COR-L47 (cell line): ENCODE measurements around the gene LCAT.
"Not testable (repeated sequence)": the region's sequence is repeated elsewhere in the genome, so short reads cannot be mapped to it uniquely, and the experiment has no call there.

Source experiments
- DNase-seq: peaks from one replicate; lab custom pipeline; 2025; lab: John Stamatoyannopoulos, UW

The LCAT gene, protein sequence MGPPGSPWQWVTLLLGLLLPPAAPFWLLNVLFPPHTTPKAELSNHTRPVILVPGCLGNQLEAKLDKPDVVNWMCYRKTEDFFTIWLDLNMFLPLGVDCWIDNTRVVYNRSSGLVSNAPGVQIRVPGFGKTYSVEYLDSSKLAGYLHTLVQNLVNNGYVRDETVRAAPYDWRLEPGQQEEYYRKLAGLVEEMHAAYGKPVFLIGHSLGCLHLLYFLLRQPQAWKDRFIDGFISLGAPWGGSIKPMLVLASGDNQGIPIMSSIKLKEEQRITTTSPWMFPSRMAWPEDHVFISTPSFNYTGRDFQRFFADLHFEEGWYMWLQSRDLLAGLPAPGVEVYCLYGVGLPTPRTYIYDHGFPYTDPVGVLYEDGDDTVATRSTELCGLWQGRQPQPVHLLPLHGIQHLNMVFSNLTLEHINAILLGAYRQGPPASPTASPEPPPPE

DNA sequence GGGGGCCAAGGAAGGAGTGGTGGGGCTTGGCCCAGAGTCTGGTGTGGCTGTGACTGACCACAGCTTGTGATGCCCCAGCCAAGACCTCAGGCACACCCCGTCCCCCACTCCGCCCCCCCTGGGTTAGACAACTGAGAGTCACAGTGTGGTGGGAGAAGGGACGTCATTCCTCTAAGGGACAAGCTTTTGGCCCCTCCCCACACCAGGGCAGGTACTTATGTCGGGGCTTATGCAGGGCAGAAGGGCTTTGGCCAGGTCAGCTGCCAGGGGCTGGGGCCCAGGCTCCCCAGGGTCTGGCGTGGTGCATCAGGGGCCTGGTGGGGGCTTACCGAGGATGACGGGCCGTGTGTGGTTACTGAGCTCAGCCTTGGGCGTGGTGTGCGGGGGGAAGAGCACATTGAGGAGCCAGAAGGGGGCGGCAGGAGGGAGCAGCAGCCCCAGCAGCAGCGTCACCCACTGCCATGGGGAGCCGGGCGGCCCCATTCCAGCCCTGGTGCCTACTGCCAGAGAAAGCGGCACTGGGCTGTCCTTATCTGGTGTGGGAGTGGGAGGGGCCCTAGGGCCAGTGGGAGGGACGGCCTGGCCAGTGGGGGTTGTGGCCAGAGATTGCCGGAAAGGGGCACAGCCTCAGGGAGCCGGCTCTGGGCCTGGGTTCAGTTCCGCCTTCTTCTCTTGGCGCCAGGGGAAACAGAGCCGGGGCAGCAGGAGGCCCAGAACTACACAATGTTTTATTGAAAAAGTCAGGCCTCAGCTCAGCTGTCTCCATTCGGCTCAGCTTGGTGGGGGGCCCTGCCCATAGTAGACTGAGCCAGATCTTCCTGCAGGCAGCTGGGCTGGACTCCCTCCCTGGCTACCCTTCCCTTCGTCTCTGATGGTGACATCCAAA is at the start of gene LCAT:
Gene LCAT (minus strand): TSS at position 502 of the 886 bp plus-strand sequence. CDS start 19 bp downstream, at position 483.
- DNase-seq: no peak

DNA sequence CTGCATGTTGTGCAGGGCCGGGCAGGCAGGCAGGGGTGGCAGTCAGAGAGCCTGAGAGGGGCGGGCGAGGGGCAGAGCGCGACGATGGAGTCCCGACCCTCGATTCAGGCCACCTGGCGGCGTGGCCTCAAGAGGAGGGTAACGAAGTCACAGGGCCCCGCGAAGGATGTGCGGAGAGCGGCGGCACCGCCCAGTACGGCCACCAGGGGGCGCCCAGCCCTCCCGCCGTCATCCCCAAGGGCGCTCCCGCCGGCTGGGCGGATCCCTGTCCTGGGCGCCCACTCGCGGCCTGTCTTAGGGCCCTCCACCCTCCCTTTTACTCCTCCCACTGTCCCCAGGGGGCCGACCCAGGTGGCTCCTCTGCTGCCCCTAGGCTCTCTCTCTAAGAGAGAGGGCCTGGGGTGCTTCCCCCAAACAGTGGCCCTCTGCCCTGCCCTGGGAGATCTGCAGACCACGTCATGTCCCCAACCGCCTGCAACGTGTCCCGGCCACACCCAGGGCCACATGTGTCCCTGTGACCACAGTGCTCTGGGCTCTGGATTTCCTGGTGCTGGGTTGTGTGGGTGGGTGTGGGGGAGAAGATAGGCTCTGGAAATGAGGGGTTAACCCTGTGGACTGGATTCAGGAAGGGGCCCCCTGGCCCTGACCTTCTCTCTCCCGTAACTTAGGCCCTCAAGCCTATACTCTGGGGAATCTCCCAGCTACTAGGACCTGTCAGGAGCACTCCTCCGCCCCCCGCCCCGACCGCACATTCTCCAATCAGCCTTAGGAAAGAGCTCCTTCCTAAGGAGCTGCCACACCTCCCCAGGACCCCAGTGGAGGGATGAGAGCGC is 49.5 kb upstream of the LCAT start:
- peak; percentile 54 for DNase-seq

DNA sequence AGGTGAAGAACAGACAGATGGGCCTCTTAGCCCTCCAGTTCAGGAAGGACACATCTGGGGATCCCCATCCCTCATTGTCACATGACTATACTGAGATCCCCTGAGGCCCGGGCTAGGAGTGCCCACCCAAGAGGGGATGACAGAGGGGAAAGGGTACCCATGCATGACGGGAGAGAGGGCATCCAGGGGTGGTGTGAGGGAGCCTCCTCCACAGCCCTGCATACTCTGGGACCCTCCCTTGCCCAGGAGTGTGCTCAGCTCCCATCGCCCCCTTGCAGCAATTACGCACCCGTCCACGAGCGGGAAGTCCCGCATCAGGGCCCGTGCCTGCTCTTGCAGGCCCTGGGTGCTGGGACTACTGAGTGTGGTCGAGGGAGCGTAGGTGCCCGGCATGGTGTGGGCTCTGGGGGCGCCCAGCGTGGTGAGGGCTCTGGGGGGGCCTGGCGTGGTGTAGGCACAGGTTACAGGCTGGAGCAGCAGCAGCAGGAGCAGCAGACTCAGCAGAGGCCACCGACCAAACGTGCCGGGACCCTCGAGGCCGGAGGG is 48.8 kb upstream of the LCAT start:
- DNase-seq: no peak

DNA sequence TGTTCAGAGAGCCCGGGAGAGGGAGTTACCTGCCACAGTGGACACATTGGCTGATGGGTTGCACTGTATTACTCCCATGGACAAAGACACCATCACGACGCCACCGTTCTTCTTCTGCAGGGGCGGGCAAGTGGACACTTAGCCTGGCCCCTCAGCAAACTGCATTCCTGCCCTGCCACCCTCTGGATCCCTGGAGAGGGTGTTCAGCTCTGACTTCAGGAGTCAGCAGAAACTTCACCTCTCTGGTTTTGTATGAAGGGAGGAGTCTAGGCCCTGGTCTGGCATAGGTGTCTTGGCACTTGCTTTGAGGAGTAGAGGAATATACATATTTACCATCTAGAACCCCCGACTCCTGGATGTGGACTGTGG is 46.1 kb upstream of the LCAT start:
- DNase-seq: no peak

DNA sequence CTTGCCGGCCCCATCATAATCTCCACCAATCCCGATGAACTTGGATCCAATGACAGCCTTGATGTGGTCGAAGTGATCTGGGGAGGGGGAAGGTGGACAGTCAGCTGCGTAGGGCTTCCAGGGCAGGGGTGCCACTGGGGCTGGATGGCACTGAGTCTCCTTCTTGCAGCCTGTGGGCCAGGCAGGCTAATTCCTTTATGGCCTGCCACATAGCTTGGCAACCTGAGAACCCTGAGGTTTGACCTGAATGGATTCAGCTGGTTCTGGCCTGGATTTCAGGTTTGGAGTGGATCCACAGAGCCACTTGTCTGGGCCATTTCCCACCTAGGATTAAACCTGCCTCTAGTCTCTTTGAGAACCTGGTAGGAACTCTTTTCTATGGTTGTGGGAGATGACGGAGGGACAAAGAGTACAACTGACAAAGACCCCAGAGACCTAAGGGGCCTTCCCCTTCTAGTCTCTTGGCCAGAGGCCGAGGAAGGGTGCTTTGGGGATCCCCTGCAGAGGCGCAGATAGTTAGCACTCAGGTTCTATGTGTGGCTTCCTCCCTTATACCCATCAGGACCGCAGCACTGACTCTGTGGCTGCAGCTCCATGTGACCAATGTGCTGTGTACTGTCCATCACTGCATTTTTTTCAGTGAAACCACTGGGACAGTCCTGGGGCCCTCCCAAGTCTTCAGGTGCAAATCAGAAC is 45.5 kb upstream of the LCAT start:
- no peak for DNase-seq

DNA sequence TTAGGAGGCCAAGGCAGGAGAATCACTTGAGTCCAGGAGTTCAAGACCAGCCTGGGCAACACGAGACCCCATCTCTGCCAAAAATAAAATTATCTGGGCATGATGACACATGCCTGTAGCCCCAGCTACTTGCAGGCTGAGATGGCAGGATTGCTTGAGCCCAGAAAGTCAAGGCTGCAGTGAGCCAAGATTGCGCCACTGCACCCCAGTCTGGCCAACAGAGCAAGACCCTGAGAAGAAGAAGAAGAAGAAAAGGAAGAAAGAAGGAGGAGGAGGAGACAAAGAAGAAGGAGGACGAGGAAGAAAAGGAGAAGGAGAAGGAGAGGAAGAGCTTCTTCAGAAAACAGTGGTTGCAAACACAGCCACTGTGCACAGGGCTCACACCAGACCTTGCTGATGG is 44.8 kb upstream of the LCAT start:
- DNase-seq: no peak

DNA sequence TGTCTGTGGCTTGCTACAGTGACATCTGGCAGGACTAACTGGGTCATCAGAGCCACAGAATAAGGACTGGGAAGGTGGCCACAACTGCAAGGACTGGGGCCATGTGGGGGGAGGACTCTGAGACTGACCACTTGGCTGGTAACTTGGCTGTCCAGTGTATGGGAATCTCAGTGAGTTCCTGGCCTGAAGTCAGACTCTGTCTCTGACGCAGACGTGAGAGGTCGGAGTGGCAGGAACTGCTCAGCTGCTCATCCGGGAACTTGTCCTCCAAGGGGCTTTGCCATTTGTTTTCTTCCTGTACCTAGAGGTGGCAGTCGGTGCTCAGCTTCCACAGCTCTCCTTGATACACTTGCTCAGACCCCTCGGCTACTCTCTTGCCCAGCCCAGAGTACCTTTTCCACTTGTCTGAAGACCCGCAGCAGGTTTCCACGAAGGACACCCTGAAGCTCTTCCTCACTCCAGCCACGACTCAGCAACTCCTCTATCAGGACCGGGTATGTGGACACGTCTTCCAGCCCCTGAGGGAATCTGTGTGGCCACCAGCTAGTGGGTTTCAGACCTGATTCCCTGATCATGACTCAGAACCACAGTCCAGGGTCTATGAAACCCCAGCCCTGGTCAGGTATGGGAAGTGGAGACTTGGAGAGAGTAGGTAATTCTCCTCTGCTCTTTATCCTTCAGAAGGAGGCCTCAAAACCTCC is 43.7 kb upstream of the LCAT start:
- DNase-seq: no peak

DNA sequence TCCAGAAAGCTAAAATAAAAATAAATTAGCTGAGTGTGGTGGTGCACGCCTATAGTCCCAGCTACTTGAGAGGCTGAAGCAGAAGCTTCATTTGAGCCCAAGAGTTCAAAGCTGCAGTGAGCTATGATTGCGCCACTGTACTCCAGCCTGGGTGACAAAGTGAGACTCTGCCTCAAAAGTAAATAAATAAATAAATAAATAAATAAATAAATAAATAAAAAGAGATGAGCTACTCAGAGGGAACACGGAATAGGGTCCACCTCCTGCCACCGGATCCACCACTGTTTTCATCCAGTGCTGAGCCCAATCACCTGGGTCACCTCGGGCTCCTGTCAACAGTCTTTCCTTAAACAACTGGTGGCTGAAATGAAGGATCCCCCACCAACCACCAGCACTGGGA is 43.0 kb upstream of the LCAT start:
- no peak for DNase-seq

DNA sequence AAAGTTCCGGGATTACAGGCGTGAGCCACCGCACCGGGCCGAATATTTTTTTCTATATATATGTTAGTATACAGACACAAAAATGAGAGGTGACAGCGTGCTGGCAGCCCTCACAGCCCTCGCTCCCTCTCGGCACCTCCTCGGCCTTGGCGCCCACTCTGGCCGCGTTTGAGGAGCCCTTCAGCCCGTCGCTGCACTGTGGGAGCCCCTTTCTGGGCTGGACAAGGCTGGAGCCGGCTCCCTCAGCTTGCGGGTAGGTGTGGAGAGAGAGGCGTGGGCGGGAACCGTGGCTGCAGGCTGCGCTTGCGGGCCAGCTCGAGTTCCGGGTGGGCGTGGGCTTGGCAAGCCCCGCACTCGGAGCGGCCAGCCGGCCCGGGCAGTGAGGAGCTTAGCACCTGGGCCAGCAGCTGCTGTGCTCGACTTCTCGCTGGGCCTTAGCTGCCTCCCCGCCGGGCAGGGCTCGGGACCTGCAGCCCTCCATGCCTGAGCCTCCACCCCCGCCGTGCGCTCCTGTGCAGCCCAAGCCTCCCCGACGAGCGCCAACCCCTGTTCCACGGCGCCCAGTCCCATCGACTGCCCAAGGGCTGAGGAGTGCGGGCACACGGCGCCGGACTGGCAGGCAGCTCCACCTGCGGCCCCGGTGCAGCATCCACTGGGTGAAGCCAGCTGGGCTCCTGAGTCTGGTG is 38.2 kb upstream of the LCAT start:
- no peak for DNase-seq

DNA sequence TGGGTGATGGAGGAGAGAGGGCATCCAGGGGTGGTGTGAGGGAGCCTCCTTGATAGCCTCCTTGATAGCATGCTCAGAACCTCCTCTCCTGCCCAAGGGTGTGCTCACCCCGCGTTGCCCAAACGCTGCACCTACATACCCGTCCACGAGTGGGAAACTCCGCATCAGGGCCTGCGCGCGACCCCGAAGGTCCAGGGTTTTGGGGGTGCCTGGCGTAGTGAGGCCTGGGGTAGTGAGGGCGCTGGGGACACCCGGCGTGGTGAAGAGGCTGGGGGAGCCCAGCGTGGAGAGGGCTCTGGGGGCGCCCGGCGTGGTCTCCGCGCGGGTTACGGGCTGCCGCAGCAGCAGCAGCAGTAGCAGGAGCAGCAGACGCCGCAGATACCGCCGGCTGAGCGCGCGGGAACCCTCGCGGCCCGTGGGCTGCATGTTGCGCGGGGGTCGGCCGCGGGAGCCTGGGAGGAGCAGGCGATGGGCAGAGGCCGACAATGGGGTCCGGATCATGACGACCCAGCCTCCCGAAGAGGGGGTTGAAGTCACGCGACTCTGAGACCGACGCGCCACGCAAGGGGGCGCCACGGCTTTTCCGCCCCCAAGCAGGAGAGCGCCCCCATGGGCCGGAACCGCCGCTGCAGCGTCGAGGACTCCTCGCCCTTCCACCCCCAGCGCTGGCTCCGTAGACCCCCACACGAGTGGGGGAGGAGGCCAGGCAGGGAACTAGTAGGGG is 36.2 kb upstream of the LCAT start, which contains the start of gene DPEP3:
Gene DPEP3 (minus strand): TSS at position 545 of the 724 bp plus-strand sequence. CDS start 119 bp downstream, at position 426.
- no peak for DNase-seq

DNA sequence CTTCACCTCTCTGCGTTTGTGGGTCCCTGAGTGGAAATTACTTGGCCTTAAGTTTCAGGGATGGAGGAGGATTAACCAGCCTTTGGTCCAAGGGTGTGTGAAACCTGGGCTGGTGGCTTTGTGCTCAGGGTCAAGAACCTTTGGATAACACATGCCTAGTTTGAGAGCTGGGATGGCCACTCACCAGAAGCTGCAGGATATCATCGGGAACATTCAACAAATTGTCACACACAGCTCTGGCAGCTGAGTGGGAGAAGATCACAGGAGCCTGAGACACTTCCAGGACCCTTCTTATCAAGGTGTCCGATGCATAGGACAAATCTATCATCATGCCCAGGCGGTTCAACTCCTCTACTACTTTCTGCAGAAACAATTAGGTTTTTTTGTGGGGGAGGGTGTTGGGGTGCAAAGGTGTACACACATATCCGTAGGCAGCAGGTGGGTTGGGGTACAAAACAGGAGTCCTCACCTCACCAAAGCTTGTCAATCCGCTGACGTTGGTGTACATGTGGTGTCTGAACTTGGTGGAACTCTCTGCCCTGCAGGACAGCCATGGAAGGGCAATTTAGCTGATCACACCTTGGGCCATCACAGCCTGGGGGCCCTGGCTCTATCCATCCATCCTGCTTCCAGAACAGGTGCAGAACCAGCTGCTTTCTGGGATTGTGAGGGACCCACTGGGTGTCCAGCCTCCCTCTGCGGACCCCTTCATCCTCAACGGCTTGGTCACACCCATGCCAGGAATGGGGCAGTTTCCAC is 33.7 kb upstream of the LCAT start:
- DNase-seq: no peak

DNA sequence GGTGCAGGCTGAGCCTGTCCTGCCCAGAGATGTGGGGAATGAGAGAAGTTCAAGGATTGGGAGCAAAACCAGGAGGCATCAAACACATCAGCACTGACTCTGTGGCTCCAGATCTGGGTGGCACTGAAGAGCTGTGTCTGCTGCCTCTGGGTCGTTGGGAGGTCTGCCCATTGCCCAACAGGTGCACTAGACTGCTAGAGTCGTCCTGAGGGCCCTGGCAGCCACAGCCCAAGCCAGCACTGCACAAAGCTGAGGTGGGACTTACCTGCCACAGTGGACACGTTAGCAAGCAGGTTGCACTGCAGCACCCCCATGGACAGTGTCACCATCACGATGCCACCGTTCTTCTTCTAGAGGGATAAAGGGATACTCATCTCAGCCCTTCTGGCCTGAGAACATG is 33.1 kb upstream of the LCAT start:
- no peak for DNase-seq

DNA sequence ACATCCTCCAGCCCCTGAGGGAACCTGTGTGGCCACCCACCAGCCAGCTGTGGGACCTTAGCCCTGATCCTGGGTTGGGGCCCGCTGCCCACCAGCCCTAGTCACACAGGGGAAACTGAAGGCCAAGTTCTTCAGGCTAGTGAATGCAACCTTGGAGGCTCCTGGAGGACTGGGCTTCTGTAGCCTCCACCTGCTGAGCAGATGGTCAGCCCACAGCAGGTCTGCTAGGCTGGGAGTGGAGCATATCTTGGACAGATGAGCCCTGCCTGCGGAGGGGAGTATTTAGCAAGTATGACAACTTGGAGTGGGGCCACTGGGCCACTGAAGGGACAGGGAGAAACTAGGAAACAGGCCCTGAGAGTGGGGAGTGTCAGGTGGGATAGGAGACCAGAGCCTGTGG is 32.3 kb upstream of the LCAT start:
- no peak for DNase-seq

DNA sequence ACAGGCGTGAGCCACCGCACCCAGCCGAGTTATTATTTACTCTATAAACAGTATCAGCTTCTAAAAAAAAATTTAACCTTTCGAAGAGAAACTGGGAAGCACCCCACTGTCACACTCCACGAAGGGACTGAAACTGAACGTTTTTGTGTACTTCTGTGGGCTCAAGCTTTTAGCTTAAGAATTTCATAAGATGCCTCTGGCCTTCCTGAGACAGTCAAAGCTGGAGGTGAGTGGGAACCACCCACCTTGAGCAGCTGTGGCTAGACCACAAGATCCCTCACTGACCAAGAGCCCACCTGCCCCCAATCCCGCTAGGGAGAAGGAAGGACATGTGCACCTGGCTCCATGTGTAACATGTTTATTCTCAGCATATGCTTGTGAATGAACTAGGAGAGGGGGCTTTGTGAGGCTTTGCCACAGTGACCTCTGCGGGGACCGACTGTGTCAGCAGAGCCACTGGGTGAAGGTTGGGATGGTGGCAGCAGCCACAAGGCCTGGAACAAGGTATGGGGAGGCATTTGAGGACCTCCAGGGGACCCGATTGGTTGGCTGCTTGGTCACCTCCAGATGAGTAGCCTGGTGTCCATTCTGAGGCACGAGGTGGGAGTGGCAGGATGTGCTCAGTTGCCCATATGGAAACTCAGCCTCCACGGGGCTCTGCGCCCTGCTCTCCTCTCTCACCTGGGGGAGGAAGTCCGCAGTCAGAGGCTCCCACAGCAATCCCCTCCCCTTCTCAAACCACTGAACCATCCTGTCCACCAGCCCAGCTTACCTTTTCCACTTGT is 31.6 kb upstream of the LCAT start:
- DNase-seq: no peak

DNA sequence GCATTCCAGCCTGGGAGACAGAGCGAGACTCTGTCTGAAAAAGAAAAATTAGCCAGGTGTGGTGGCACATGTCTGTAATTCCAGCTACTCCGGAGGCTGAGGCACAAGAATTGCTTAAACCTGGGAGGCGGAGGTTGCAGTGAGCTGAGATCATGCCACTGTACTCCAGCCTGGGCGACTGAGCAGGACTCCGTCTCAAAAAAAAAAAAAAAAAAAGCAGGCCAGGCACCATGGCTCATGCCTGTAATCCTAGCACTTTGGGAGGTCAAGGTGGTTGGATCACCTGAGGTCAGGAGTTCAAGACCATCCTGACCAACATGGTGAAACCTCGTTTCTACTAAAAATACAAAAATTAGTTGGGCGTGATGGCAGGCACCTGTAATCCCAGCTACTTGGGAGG is 28.4 kb upstream of the LCAT start:
- DNase-seq: not testable (repeated sequence)

DNA sequence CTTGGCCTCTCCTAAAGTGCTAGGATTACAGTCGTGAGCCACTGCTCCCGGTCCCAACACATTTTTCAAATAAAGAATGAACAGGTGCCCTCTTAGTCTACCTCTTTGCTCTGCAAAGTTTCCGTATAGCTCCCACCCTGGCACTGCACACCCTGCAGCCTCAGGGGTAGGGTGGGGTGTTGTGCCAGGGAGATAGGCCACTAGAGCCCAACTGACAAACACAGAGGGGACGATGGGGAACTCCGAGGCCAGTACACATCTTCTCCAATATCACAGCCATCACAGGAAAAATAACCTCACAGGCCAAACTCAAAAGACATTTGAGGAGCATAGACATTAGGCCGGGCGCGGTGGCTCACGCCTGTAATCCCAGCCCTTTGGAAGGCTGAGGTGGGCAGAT is 27.2 kb upstream of the LCAT start:
- DNase-seq: no peak

DNA sequence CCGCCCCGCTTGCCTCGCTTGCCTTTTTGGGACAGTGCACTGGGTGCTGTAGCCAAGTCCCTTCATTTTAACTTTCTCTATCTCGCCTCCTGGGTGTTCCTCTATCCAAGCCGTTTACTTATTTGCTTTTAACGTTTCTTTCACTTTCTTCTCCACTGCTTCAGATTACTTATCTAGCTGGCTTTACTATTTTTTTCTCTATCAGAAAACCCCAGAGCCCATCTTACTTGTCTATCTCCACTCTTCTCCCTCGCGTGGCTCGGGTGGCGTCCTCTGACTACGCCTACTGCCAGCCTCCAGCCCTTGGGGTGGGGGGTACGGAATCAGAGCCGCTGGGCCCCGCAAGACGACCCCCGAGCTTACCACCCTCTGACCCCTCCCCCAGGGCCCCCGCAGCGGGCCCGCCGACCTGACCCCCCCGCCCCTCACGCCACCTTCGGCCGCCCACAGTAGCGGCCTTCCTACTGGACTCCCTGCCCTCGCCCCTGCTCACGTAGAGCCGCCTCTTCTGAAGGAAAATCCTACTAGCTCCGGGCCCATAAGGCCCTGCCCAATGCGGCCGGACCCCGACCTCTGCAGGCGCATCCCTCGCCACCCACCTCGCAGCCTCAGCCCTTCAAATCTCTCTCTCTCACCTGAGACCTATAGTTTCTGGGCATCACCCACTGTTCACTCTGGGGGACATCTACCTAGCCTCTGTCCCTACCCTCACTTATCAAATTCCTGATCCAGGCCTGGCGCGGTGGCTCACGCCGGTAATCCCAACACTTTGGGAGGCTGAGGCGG is 25.5 kb upstream of the LCAT start:
- no peak for DNase-seq
